Endothelial cell of umbilical vein (primary cell): Measurements from ENCODE around the gene DDIT4. TPM values are rescaled to one million over a fixed set of nuclear protein-coding genes. Genes with fewer than 3 reads are reported as not detected.

Experiments used
- BruUV-seq: library from RNA; stranded (reverse); fragments of 400-500 nt; replicated peaks from 2 replicates; lab custom pipeline; 2021; lab: Mats Ljungman, UMichigan
- CTCF ChIA-PET: fragments of 300-600, 350-600 bp; sonication (Branson Sonifier 250); formaldehyde crosslinking; loops from one replicate; lab custom pipeline; 2021; ENCODE audit warnings: antibody characterized with exemption, inconsistent platforms; lab: Charles Lee
- POLR2A ChIA-PET: fragments of 300-600, 350-600 bp; sonication (Branson Sonifier 250); formaldehyde crosslinking; loops from one replicate; lab custom pipeline; 2021; ENCODE audit warnings: antibody characterized with exemption, inconsistent platforms; lab: Charles Lee
- DNase-seq: peaks from one replicate; pipeline ENCODE4 v3.0.0-alpha.2; 2011; ENCODE audit warnings: low read depth, low spot score
- FAIRE-seq: peaks from 2 replicates; lab custom pipeline; 2011; peaks lifted over from hg19 to GRCh38; lab: Jason Lieb, UNC
- H2AFZ ChIP-seq: 2 replicates; pipeline ENCODE4 v1.6.0; 2012; ENCODE audit warnings: low read depth, low read length, control low read depth, inconsistent platforms
- H3K27ac ChIP-seq: 2 replicates; pipeline ENCODE4 v1.5.1; 2011; ENCODE audit warnings: low read depth, mild to moderate bottlenecking, control low read depth, low read length, moderate library complexity; ENCODE audit not compliant: insufficient read depth
- H3K27me3 ChIP-seq, 2 experiments: 2 replicates each; pipeline versions ENCODE4 v1.6.0 to v1.6.1; 2011; ENCODE audit warnings: low read length in 2 of 2, mixed read lengths in 1 of 2; ENCODE audit not compliant: control insufficient read depth in 2 of 2, insufficient read depth in 2 of 2
- H3K36me3 ChIP-seq, 2 experiments: 2 replicates in 1 of 2; 3 replicates in 1 of 2; pipeline ENCODE4 v1.5.1; 2011; ENCODE audit warnings: low read length in 2 of 2, mild to moderate bottlenecking in 1 of 2, moderate library complexity in 1 of 2; ENCODE audit not compliant: control insufficient read depth in 2 of 2, insufficient read depth in 2 of 2; ENCODE audit errors: extremely low read depth in 1 of 2
- H3K4me1 ChIP-seq: 3 replicates; pipeline ENCODE4 v1.5.1; 2011; ENCODE audit warnings: mild to moderate bottlenecking, low read length; ENCODE audit not compliant: control insufficient read depth, insufficient read depth; ENCODE audit errors: extremely low read depth
- H3K4me2 ChIP-seq: 2 replicates; pipeline ENCODE4 v1.6.1; 2011; ENCODE audit warnings: low read length, control low read depth, mixed read lengths; ENCODE audit not compliant: insufficient read depth
- H3K4me3 ChIP-seq, 3 experiments: fragments of 200-600 bp in 1 of 3; sonication (generic), shearing (Covaris generic) in 1 of 3; replicated peaks in 1 of 3; 2 replicates each; pipeline ENCODE4 v1.5.1; 2011 to 2016; ENCODE audit warnings: control low read depth in 3 of 3, low read length in 3 of 3, mild to moderate bottlenecking in 2 of 3, inconsistent platforms in 1 of 3, low read depth in 1 of 3, moderate library complexity in 1 of 3; ENCODE audit not compliant: insufficient read depth in 1 of 3
- H3K79me2 ChIP-seq: 2 replicates; pipeline ENCODE4 v1.6.0; 2012; ENCODE audit warnings: low read length, inconsistent platforms; ENCODE audit not compliant: control insufficient read depth, insufficient read depth
- H3K9ac ChIP-seq: replicated peaks from 2 replicates; pipeline ENCODE3; 2011; ENCODE audit warnings: low read length, control low read depth; ENCODE audit not compliant: insufficient read depth; ENCODE audit errors: extremely low read depth
- H3K9me1 ChIP-seq: replicated peaks from 3 replicates; pipeline ENCODE4 v1.6.0; 2011; ENCODE audit warnings: mild to moderate bottlenecking, low read length; ENCODE audit not compliant: control insufficient read depth, insufficient read depth; ENCODE audit errors: extremely low read depth
- H3K9me3 ChIP-seq: replicated peaks from 2 replicates; pipeline ENCODE4 v1.5.1; 2012; ENCODE audit warnings: low read length, inconsistent platforms; ENCODE audit not compliant: control insufficient read depth, insufficient read depth
- H4K20me1 ChIP-seq: replicated peaks from 2 replicates; pipeline ENCODE3; 2011; ENCODE audit warnings: mild to moderate bottlenecking, low read length; ENCODE audit not compliant: control insufficient read depth, insufficient read depth; ENCODE audit errors: extremely low read depth
- EZH2 ChIP-seq: IDR thresholded peaks from 2 replicates; pipeline ENCODE4 v1.6.1; 2012; ENCODE audit warnings: borderline replicate concordance, low read depth, mild to moderate bottlenecking, moderate library complexity, low read length, inconsistent platforms; ENCODE audit not compliant: severe bottlenecking
- FOS ChIP-seq: IDR thresholded peaks from 2 replicates; pipeline ENCODE4 v1.6.1; 2011; ENCODE audit warnings: mild to moderate bottlenecking, low read length, moderate library complexity, borderline replicate concordance; ENCODE audit not compliant: insufficient read depth
- GATA2 ChIP-seq: IDR thresholded peaks from 2 replicates; pipeline ENCODE4 v1.7.0; 2011; ENCODE audit warnings: low read depth, mild to moderate bottlenecking, moderate library complexity, mixed read lengths, low read length; ENCODE audit not compliant: insufficient read length, insufficient read depth
- JUN ChIP-seq: IDR thresholded peaks from 2 replicates; pipeline ENCODE4 v1.6.1; 2011; ENCODE audit warnings: borderline replicate concordance, low read depth; ENCODE audit not compliant: insufficient read length, insufficient read depth
- MYC ChIP-seq: IDR thresholded peaks from one replicate; pipeline ENCODE4 v1.6.1; 2011; ENCODE audit warnings: mild to moderate bottlenecking, low read depth, low read length
- POLR2A ChIP-seq: IDR thresholded peaks from 2 replicates; pipeline ENCODE4 v1.6.1; 2012; ENCODE audit warnings: low read depth, mild to moderate bottlenecking, control low read depth, low read length
- POLR2AphosphoS5 ChIP-seq: IDR thresholded peaks from 2 replicates; pipeline ENCODE4 v1.6.1; 2012; ENCODE audit warnings: low read depth, mild to moderate bottlenecking, control low read depth, low read length, moderate library complexity; ENCODE audit not compliant: insufficient read depth
- dilution Hi-C: fragments of 300-500 bp; cut with MboI; formaldehyde crosslinking; loops from one replicate; pipeline ENCODE4 v1.15.0; 2019; ENCODE audit warnings: low sequenced_read_pairs; ENCODE audit not compliant: extremely low pct_ligation_motif_present
- intact Hi-C: fragments of 100-400 bp; cut with micrococcal nuclease; formaldehyde crosslinking; loops from one replicate; pipeline ENCODE4 v1.10.0; 2022
- polyA plus RNA-seq, 4 experiments: library from polyadenylated mRNA; depleted of rRNA in 3 of 4; stranded (reverse) in 3 of 4; unstranded in 1 of 4; fragments of >200 nt; gene quantifications; 2 replicates each; pipeline versions ENCODE4 v1.2.1 to v1.2.3, GENCODE V29; 2011 to 2012; ENCODE audit warnings: missing spikeins in 1 of 4
- total RNA-seq: library from RNA; stranded (reverse); gene quantifications from 2 replicates; pipeline ENCODE4 v1.2.3, GENCODE V29; 2021
- TF ChIP-seq, protein P1 (sequence below), 2 donors: IDR thresholded peaks; 1 replicate in 1 of 2; 2 replicates in 1 of 2; pipeline ENCODE4 v1.5.1; 2011; ENCODE audit warnings: low read length in 2 of 2, mild to moderate bottlenecking in 2 of 2, moderate library complexity in 2 of 2, control low read depth in 1 of 2, inconsistent platforms in 1 of 2, low read depth in 1 of 2; ENCODE audit not compliant: insufficient read depth in 1 of 2; ENCODE audit errors: extremely low read depth in 1 of 2
- TF ChIP-seq, protein P2 (sequence below): IDR thresholded peaks from 2 replicates; pipeline ENCODE4 v1.6.1; 2011; ENCODE audit not compliant: insufficient read depth, insufficient read length

DDIT4 gene
- total and polyA plus RNA-seq, 2 donors (not counting 3 experiments of a cell fraction or from before 2014, with no cell fraction given) = 60.4 to 65.3 TPM

DNA sequence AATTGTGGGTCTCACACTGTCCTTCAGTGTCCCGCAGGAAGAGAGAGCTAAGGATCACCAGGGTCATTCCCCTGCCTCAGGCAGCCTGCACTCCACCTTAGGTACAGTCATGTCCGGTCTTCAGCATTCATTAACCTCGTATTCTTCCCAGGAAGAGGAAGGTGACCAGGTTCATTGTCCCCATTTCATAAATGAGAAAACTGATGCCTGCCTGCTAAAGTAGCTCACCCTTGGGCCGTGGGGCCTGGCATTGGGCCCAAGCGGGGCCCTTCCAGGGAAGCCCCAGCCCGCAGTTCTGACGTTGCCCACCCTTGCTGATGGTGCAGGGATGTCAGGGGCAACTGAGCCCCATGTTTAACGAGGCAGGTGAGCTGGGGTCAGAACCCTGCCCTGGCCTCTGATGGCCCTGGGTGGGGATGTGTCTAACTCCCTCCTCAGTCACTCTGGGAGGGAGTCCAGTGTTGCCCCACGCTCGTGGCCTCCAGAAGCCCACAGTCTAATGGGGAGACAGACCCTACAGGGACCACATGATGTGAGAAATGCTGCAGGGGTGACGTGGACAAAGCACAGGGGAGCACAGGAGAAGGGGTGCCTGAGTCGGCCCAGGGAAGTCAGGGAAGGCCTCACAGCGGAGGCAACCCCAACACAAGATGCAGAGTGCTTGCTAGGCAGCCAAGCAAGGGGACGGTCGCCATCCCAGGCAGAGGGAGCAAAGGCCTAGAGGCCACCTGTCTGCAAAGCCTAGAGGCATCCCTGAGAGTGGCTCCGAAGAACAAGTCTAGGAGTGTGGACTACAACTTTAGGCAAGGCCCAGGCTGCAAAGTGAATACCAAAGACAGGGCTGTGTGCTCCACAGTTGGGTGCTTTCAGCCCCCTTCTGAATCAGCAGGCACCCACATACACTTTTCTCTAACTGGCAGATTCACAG, 25.1 kb downstream of the DDIT4 start:
- Histone ChIP-seq H3K36me3 (no peaks in the 10 kb centered on the region), H3K4me2 (peak overlapping the region; percentile 34), H3K4me1 (peaks cover 15% of the 10 kb centered on the region), H3K4me3 (no peak overlapping the region), H3K9me1 (no peaks in the 10 kb centered on the region), H3K9ac (peak overlapping the region; percentile 68), H3K27me3 (no peaks in the 10 kb centered on the region), H2AFZ (peak overlapping the region; percentile 50), H3K27ac (peak overlapping the region; percentile 88), H4K20me1 (no peaks in the 10 kb centered on the region), H3K79me2 (no peaks in the 10 kb centered on the region), H3K9me3 (no peaks in the 10 kb centered on the region)
- dilution Hi-C loops (no loop called here), intact Hi-C loops (loop anchor here (1.0 kb wide), 2 partner anchors 9 to 20 kb away; no protein-coding TSS in a partner anchor)
- FAIRE-seq (no peak), DNase-seq (no peak)
- BruUV-seq = no TSS peak
- POLR2A ChIA-PET = interaction anchor here (1.1 to 2.1 kb wide), 2 partner anchors 10 to 25 kb away, joined by 3 to 22 read pairs; partner anchors contain the start of gene DDIT4
- TF ChIP-seq JUN = no peak
- TF ChIP-seq, protein P1, sequence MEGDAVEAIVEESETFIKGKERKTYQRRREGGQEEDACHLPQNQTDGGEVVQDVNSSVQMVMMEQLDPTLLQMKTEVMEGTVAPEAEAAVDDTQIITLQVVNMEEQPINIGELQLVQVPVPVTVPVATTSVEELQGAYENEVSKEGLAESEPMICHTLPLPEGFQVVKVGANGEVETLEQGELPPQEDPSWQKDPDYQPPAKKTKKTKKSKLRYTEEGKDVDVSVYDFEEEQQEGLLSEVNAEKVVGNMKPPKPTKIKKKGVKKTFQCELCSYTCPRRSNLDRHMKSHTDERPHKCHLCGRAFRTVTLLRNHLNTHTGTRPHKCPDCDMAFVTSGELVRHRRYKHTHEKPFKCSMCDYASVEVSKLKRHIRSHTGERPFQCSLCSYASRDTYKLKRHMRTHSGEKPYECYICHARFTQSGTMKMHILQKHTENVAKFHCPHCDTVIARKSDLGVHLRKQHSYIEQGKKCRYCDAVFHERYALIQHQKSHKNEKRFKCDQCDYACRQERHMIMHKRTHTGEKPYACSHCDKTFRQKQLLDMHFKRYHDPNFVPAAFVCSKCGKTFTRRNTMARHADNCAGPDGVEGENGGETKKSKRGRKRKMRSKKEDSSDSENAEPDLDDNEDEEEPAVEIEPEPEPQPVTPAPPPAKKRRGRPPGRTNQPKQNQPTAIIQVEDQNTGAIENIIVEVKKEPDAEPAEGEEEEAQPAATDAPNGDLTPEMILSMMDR (IDR thresholded peaks at IDR 0.05; ENCODE audit: extremely low read depth in 1 of 2, insufficient read depth in 1 of 2, low read depth in 1 of 2, low read length in 2 of 2) = no peak
- TF ChIP-seq POLR2A = no peak
- no peak for TF ChIP-seq FOS
- TF ChIP-seq GATA2 = no peak
- TF ChIP-seq, protein P2, sequence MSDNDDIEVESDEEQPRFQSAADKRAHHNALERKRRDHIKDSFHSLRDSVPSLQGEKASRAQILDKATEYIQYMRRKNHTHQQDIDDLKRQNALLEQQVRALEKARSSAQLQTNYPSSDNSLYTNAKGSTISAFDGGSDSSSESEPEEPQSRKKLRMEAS = no peak
- no peak for TF ChIP-seq POLR2AphosphoS5
- TF ChIP-seq EZH2 = no peak
- TF ChIP-seq MYC = no peak
- CTCF ChIA-PET = interaction anchor here (1.0 to 1.7 kb wide), 2 partner anchors 23 to 26 kb away, joined by 3 to 6 read pairs; partner anchors contain the start of gene DDIT4
